ENCODE data around the gene C5orf52.

- TF ChIP-seq, protein P1, sequence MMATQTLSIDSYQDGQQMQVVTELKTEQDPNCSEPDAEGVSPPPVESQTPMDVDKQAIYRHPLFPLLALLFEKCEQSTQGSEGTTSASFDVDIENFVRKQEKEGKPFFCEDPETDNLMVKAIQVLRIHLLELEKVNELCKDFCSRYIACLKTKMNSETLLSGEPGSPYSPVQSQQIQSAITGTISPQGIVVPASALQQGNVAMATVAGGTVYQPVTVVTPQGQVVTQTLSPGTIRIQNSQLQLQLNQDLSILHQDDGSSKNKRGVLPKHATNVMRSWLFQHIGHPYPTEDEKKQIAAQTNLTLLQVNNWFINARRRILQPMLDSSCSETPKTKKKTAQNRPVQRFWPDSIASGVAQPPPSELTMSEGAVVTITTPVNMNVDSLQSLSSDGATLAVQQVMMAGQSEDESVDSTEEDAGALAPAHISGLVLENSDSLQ (IDR thresholded peaks at IDR 0.05): no peak
- no peak for TF ChIP-seq FOXM1 (IDR thresholded peaks at IDR 0.05; ENCODE audit: borderline replicate concordance)
- TF ChIP-seq SP1 (IDR thresholded peaks at IDR 0.05): no peak
- TF ChIP-seq HDGF (IDR thresholded peaks at IDR 0.05; ENCODE audit: borderline replicate concordance): no peak
- TF ChIP-seq LEF1 (IDR thresholded peaks at IDR 0.05; ENCODE audit: borderline replicate concordance): no peak
- TF ChIP-seq L3MBTL2 (conservative IDR thresholded peaks at IDR 0.05): no peak
- no peak for TF ChIP-seq TARDBP (IDR thresholded peaks at IDR 0.05)
- no peak for TF ChIP-seq BHLHE40 (IDR thresholded peaks at IDR 0.05; ENCODE audit: borderline replicate concordance)
- no peak for TF ChIP-seq FOXA1 (IDR thresholded peaks at IDR 0.05)
- TF ChIP-seq SUZ12 (IDR thresholded peaks at IDR 0.05): no peak
- TF ChIP-seq ZNF384 (IDR thresholded peaks at IDR 0.05): no peak
These were observed 22.9 kb upstream of the C5orf52 start for GRCh38 chr5:157648275-157648990.
